ENCODE data around the gene HDGFL3. TPM values are rescaled to one million over a fixed set of nuclear protein-coding genes. Genes with fewer than 3 reads are reported as not detected.

The HDGFL3 gene
- total and polyA plus RNA-seq, 2 donors (not counting 3 experiments of a cell fraction or from before 2014, with no cell fraction given): 20.2 to 155 TPM

GRCh38 chr15:83207009-83207659, 489 bp downstream of the HDGFL3 start:
- ChIA-PET CTCF (interaction anchor here (1.1 to 2.6 kb wide), 8 partner anchors 10 to 196 kb away, joined by 3 to 14 read pairs (median 6); partner anchors contain the start of gene C15orf40), POLR2A (interaction anchor here (1.8 kb wide), 1 partner anchor 43 kb away, joined by 5 read pairs; no protein-coding TSS in a partner anchor)
- TF ChIP-seq POLR2A (IDR thresholded peaks at IDR 0.05; ENCODE audit: low read depth, low read length) (peak; percentile 44), MAX (IDR thresholded peaks at IDR 0.05; ENCODE audit: insufficient read depth, insufficient read length) (no peak)
- intact Hi-C loops (cut with micrococcal nuclease): loop anchor here (2.0 to 5.0 kb wide), 4 partner anchors 80 to 1160 kb away; partner anchors contain the start of genes MEX3B and RPS17
- H3K79me2 ChIP-seq (ENCODE audit: control insufficient read depth, insufficient read depth, low read length): peaks cover 50% of the 10 kb centered on the region
- peak; percentile 40 for DNase-seq (ENCODE audit: low read depth, low spot score)
- H3K27me3 ChIP-seq (ENCODE audit: control insufficient read depth in 2 of 2, insufficient read depth in 2 of 2, low read length in 2 of 2): no peaks in the 10 kb centered on the region
- no TSS peak for BruUV-seq (replicated peaks)
- peaks cover 8% of the 10 kb centered on the region for H4K20me1 ChIP-seq (replicated peaks; ENCODE audit: control insufficient read depth, extremely low read depth, insufficient read depth, low read length)
- H3K9ac ChIP-seq (replicated peaks; ENCODE audit: extremely low read depth, insufficient read depth, low read length): peak overlapping the region; percentile 96
- FAIRE-seq: no peak
- H3K36me3 ChIP-seq (ENCODE audit: control insufficient read depth in 2 of 2, extremely low read depth in 1 of 2, insufficient read depth in 2 of 2, low read length in 2 of 2): no peaks in the 10 kb centered on the region
- dilution Hi-C loops (cut with MboI; ENCODE audit: extremely low pct_ligation_motif_present, low sequenced_read_pairs): no loop called here
- no peaks in the 10 kb centered on the region for H3K9me3 ChIP-seq (replicated peaks; ENCODE audit: control insufficient read depth, insufficient read depth, low read length)
- H3K4me3 ChIP-seq (replicated peaks in 1 of 3; ENCODE audit: insufficient read depth in 1 of 3, low read depth in 1 of 3, low read length in 3 of 3): peak overlapping the region; percentile 91 to 95 (median 93)
- peak overlapping the region; percentile 95 for H3K27ac ChIP-seq (ENCODE audit: insufficient read depth, low read depth, low read length)
- H2AFZ ChIP-seq (ENCODE audit: low read depth, low read length): peak overlapping the region; percentile 49
- H3K4me2 ChIP-seq (ENCODE audit: insufficient read depth, low read length): peak overlapping the region; percentile 97
- H3K4me1 ChIP-seq (ENCODE audit: control insufficient read depth, extremely low read depth, insufficient read depth, low read length): peaks cover 36% of the 10 kb centered on the region
- no peaks in the 10 kb centered on the region for H3K9me1 ChIP-seq (replicated peaks; ENCODE audit: control insufficient read depth, extremely low read depth, insufficient read depth, low read length)

GRCh38 chr15:83206526-83207008, 1.1 kb downstream of the HDGFL3 start:
- BruUV-seq (replicated peaks): no TSS peak
- peaks cover 39% of the 10 kb centered on the region for H3K4me1 ChIP-seq (ENCODE audit: control insufficient read depth, extremely low read depth, insufficient read depth, low read length)
- ChIA-PET CTCF (interaction anchor here (0.8 to 2.6 kb wide), 9 partner anchors 9 to 195 kb away, joined by 3 to 14 read pairs (median 3); partner anchors contain the start of gene C15orf40), POLR2A (interaction anchor here (1.8 kb wide), 1 partner anchor 42 kb away, joined by 5 read pairs; no protein-coding TSS in a partner anchor)
- peak overlapping the region; percentile 96 for H3K9ac ChIP-seq (replicated peaks; ENCODE audit: extremely low read depth, insufficient read depth, low read length)
- H4K20me1 ChIP-seq (replicated peaks; ENCODE audit: control insufficient read depth, extremely low read depth, insufficient read depth, low read length): peaks cover 8% of the 10 kb centered on the region
- dilution Hi-C loops (cut with MboI; ENCODE audit: extremely low pct_ligation_motif_present, low sequenced_read_pairs): no loop called here
- no peaks in the 10 kb centered on the region for H3K9me1 ChIP-seq (replicated peaks; ENCODE audit: control insufficient read depth, extremely low read depth, insufficient read depth, low read length)
- peaks cover 56% of the 10 kb centered on the region for H3K79me2 ChIP-seq (ENCODE audit: control insufficient read depth, insufficient read depth, low read length)
- H3K9me3 ChIP-seq (replicated peaks; ENCODE audit: control insufficient read depth, insufficient read depth, low read length): no peaks in the 10 kb centered on the region
- H3K27ac ChIP-seq (ENCODE audit: insufficient read depth, low read depth, low read length): peak overlapping the region; percentile 95
- H3K36me3 ChIP-seq (ENCODE audit: control insufficient read depth in 2 of 2, extremely low read depth in 1 of 2, insufficient read depth in 2 of 2, low read length in 2 of 2): no peaks in the 10 kb centered on the region
- TF ChIP-seq POLR2A (IDR thresholded peaks at IDR 0.05; ENCODE audit: low read depth, low read length): no peak
- TF ChIP-seq CTCF (IDR thresholded peaks at IDR 0.05; ENCODE audit: extremely low read depth in 1 of 2, insufficient read depth in 1 of 2, low read depth in 1 of 2, low read length in 2 of 2): no peak
- no peak for TF ChIP-seq GATA2 (IDR thresholded peaks at IDR 0.05; ENCODE audit: insufficient read depth, insufficient read length, low read depth, low read length)
- TF ChIP-seq MYC (IDR thresholded peaks at IDR 0.05; ENCODE audit: low read depth, low read length): no peak
- no peak for TF ChIP-seq JUN (IDR thresholded peaks at IDR 0.05; ENCODE audit: borderline replicate concordance, insufficient read depth, insufficient read length, low read depth)
- TF ChIP-seq POLR2AphosphoS5 (IDR thresholded peaks at IDR 0.05; ENCODE audit: insufficient read depth, low read depth, low read length): no peak
- no peak for TF ChIP-seq EZH2 (IDR thresholded peaks at IDR 0.05; ENCODE audit: borderline replicate concordance, low read depth, low read length, severe bottlenecking)
- TF ChIP-seq FOS (IDR thresholded peaks at IDR 0.05; ENCODE audit: borderline replicate concordance, insufficient read depth, low read length): no peak
- no peak for TF ChIP-seq MAX (IDR thresholded peaks at IDR 0.05; ENCODE audit: insufficient read depth, insufficient read length)
- H3K4me3 ChIP-seq (replicated peaks in 1 of 3; ENCODE audit: insufficient read depth in 1 of 3, low read depth in 1 of 3, low read length in 3 of 3): peak overlapping the region; percentile 91 to 95 (median 93)
- no peak for FAIRE-seq
- H3K4me2 ChIP-seq (ENCODE audit: insufficient read depth, low read length): peak overlapping the region; percentile 97
- DNase-seq (ENCODE audit: low read depth, low spot score): no peak
- intact Hi-C loops (cut with micrococcal nuclease): loop anchor here (1.0 to 5.0 kb wide), 10 partner anchors 42 to 1160 kb away; partner anchors contain the start of genes BTBD1, C15orf40, MEX3B and RPS17
- no peaks in the 10 kb centered on the region for H3K27me3 ChIP-seq (ENCODE audit: control insufficient read depth in 2 of 2, insufficient read depth in 2 of 2, low read length in 2 of 2)
- H2AFZ ChIP-seq (ENCODE audit: low read depth, low read length): peak overlapping the region; percentile 15

All from endothelial cell of umbilical vein (primary cell).